ENCODE results near the gene ABLIM1. TPM values are rescaled to one million over a fixed set of nuclear protein-coding genes. Genes with fewer than 3 reads are reported as not detected.
A peak's percentile ranks its signal among the peaks of the same experiment; 100 is the strongest.

ABLIM1 gene
- total RNA-seq, 4 donors from 2014 or later: 84.7 to 203 (median 150) TPM

GRCh38 chr10:114523876-114524275 lies 134.2 kb downstream of the ABLIM1 start:
- H3K9me3 ChIP-seq: no peaks in the 10 kb centered on the region
- peaks cover 21 to 26% of the 10 kb centered on the region in 2 donors for H3K4me1 ChIP-seq
- DNase-seq (no peak), ATAC-seq (no peak)
- in situ Hi-C loops (cut with MboI; ENCODE audit: low sequenced_read_pairs in 4 of 4) (no loop called here), intact Hi-C loops (cut with DNase I; ENCODE audit: low total_unique reads) (no loop called here)
- no peaks in the 10 kb centered on the region for H3K36me3 ChIP-seq
- peak overlapping the region in 1 of 4 donors; percentile 16 for H3K4me3 ChIP-seq
- TF ChIP-seq POLR2A (IDR thresholded peaks at IDR 0.05) (no peak), CTCF (IDR thresholded peaks at IDR 0.05 in 4 of 5, conservative IDR thresholded peaks at IDR 0.05 in 1 of 5) (no peak)
- H3K27ac ChIP-seq: peak overlapping the region in 1 of 4 donors; percentile 47
- H3K27me3 ChIP-seq: no peaks in the 10 kb centered on the region

GRCh38 chr10:114521255-114521654 lies 136.8 kb downstream of the ABLIM1 start:
- Histone ChIP-seq H3K4me3 (no peak overlapping the region), H3K27me3 (no peaks in the 10 kb centered on the region), H3K27ac (peak overlapping the region; percentile 47 to 66 (median 56)), H3K4me1 (peaks cover 12 to 16% of the 10 kb centered on the region in 2 donors), H3K36me3 (no peaks in the 10 kb centered on the region), H3K9me3 (no peaks in the 10 kb centered on the region)
- ATAC-seq (no peak), DNase-seq (no peak)
- in situ Hi-C loops (cut with MboI; ENCODE audit: low sequenced_read_pairs in 4 of 4) (no loop called here), intact Hi-C loops (cut with DNase I; ENCODE audit: low total_unique reads) (no loop called here)
- TF ChIP-seq POLR2A (IDR thresholded peaks at IDR 0.05) (no peak), CTCF (IDR thresholded peaks at IDR 0.05 in 4 of 5, conservative IDR thresholded peaks at IDR 0.05 in 1 of 5) (no peak)

GRCh38 chr10:114520453-114520852 lies 137.6 kb downstream of the ABLIM1 start:
- ATAC-seq (peak in 1 of 2 donors; percentile 47), DNase-seq (peak in 1 of 2 donors; percentile 28)
- Histone ChIP-seq H3K27me3 (no peaks in the 10 kb centered on the region), H3K9me3 (no peaks in the 10 kb centered on the region), H3K27ac (peak overlapping the region; percentile 47 to 66 (median 56)), H3K4me3 (no peak overlapping the region), H3K36me3 (no peaks in the 10 kb centered on the region), H3K4me1 (peaks cover 5 to 16% of the 10 kb centered on the region in 2 donors)
- TF ChIP-seq POLR2A (IDR thresholded peaks at IDR 0.05): peak in 1 of 2 donors; percentile 28
- TF ChIP-seq CTCF (IDR thresholded peaks at IDR 0.05 in 4 of 5, conservative IDR thresholded peaks at IDR 0.05 in 1 of 5): no peak
- intact Hi-C loops (cut with DNase I; ENCODE audit: low total_unique reads): no loop called here
- in situ Hi-C loops (cut with MboI; ENCODE audit: low sequenced_read_pairs in 4 of 4): no loop called here

GRCh38 chr10:114519756-114520293 lies 138.2 kb downstream of the ABLIM1 start:
- Histone ChIP-seq H3K36me3 (no peaks in the 10 kb centered on the region), H3K4me3 (no peak overlapping the region), H3K9me3 (no peaks in the 10 kb centered on the region), H3K27me3 (no peaks in the 10 kb centered on the region), H3K27ac (peak overlapping the region; percentile 46 to 66 (median 56)), H3K4me1 (peaks cover 5 to 16% of the 10 kb centered on the region in 2 donors)
- no peak for DNase-seq
- TF ChIP-seq CTCF (IDR thresholded peaks at IDR 0.05 in 4 of 5, conservative IDR thresholded peaks at IDR 0.05 in 1 of 5) (no peak), POLR2A (IDR thresholded peaks at IDR 0.05) (no peak)
- no peak for ATAC-seq
- intact Hi-C loops (cut with DNase I; ENCODE audit: low total_unique reads) (no loop called here), in situ Hi-C loops (cut with MboI; ENCODE audit: low sequenced_read_pairs in 4 of 4) (no loop called here)

GRCh38 chr10:114519306-114519669 lies 138.8 kb downstream of the ABLIM1 start:
- no peak for TF ChIP-seq POLR2A (IDR thresholded peaks at IDR 0.05)
- TF ChIP-seq CTCF (IDR thresholded peaks at IDR 0.05 in 4 of 5, conservative IDR thresholded peaks at IDR 0.05 in 1 of 5): no peak
- H3K36me3 ChIP-seq: no peaks in the 10 kb centered on the region
- intact Hi-C loops (cut with DNase I; ENCODE audit: low total_unique reads): no loop called here
- in situ Hi-C loops (cut with MboI; ENCODE audit: low sequenced_read_pairs in 4 of 4): no loop called here
- DNase-seq: peak in 1 of 2 donors; percentile 32
- H3K27me3 ChIP-seq: no peaks in the 10 kb centered on the region
- H3K9me3 ChIP-seq: no peaks in the 10 kb centered on the region
- H3K27ac ChIP-seq: peak overlapping the region; percentile 46 to 66 (median 56)
- H3K4me1 ChIP-seq: peaks cover 5 to 16% of the 10 kb centered on the region in 2 donors
- H3K4me3 ChIP-seq: no peak overlapping the region
- no peak for ATAC-seq
